Metanephros (tissue), 1 donor: ENCODE results near the gene EPHB6. TPM values are rescaled to one million over a fixed set of nuclear protein-coding genes. Genes with fewer than 3 reads are reported as not detected.

Source experiments
- total RNA-seq: library from RNA; depleted of rRNA; stranded (reverse); fragments of >200 nt; gene quantifications from one replicate; pipeline ENCODE4 v1.2.3, GENCODE V29; 2014

The EPHB6 gene
- 17.6 TPM for total RNA-seq

GRCh38 chr7:142854372-142855113, at the start of gene EPHB6:
EPHB6 (plus strand) TSS chr7:142855076; CDS start chr7:142863228, 8,152 bp downstream.

DNA sequence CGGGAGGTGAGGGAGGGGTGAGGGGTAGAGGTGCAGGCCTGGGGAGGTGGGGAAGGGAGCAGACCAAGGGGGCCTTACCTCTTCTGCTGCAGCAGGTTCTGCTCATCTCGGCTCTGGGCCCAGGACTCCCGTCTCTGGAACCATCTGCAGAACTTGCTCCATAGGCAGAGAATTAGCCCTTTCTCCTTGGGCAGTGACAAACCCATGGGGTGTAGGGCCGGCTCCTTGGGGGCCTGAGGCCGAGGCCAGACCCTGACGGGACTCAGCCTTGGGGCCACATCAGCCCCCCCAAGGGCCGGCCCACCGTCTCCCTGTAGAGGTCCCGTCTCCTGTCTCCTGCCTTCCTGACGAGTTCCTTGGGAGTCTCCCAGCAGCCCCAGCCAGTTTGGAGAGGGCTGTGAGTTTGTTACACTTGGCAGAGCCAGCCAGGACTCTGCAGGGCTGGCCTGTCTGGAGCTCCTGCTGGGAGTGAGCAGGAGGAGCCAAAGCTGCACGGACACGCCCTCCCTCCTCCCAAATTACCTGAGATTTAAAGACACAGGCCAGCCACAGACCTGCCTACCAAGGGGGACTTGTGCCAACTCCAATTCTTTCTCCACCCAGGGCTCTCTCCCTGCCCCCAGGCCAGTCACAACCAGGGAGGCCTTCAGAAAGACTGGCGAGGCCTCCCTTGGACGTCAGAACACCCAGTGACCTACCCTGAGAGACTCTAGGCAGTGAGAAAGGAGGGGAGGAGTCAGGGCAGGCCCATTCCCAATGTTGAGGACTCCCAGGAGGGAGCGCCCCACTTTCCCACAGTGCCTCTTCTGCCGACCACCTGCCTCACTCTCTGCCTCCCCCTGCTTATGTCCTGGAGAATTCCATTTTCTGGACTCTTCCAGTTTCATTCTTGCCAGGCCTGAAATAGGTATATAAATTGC, 30.7 kb downstream of the EPHB6 start, which contains the start of gene TRPV6:
Gene TRPV6, minus strand, starts transcription at position 435 of the 920 bp plus-strand sequence.

Other genes with a start within 250 kb of the EPHB6 start
- gene PRSS1, start 105.6 kb upstream of the EPHB6 start, total RNA-seq, result 0.41 TPM
- gene PRSS2, start 84.1 kb upstream of the EPHB6 start, total RNA-seq, result 0.58 TPM
- gene TRPV6, start 30.7 kb downstream of the EPHB6 start, total RNA-seq, result 5.2 TPM
- gene TRPV5, start 78.7 kb downstream of the EPHB6 start, total RNA-seq, result 1.1 TPM
- not detected for gene LLCFC1, start 84.4 kb downstream of the EPHB6 start, total RNA-seq
- gene KEL, start 107.3 kb downstream of the EPHB6 start, total RNA-seq, result 3.2 TPM
- 0.53 TPM for gene OR9A2, start 172.1 kb downstream of the EPHB6 start, total RNA-seq
- gene OR6V1, start 197.3 kb downstream of the EPHB6 start, total RNA-seq, result not detected